Right lobe of liver (tissue), 4 donors: Measurements from ENCODE around the gene MOB1A.

Experiments used
- CTCF ChIP-seq, 4 donors: fragments of 200-600 bp in 3 of 4; fragments of 450-650 bp in 1 of 4; IDR thresholded peaks; one replicate each; pipeline versions ENCODE4 v1.5.1 to v1.8.0; 2016 to 2022; ENCODE audit warnings: antibody characterized with exemption in 4 of 4, mild to moderate bottlenecking in 2 of 4
- POLR2A ChIP-seq: fragments of 450-650 bp; IDR thresholded peaks from one replicate; pipeline ENCODE4 v1.6.1; 2017; ENCODE audit warnings: antibody characterized with exemption, mild to moderate bottlenecking
- donor health status: DM: no; HTN: no; CAD: no.
- donor health status: DM: no; HTN: no; CAD: no.
- donor health status: DM: no; HTN: yes; CAD: no.

GRCh38 chr2:74205596-74205995 is 26.9 kb upstream of the MOB1A start:
- TF ChIP-seq CTCF (IDR thresholded peaks at IDR 0.05): no peak
- TF ChIP-seq POLR2A: no peak
